GM12878 (cell line): ENCODE data around the gene SH3BP1. TPM values are rescaled to one million over a fixed set of nuclear protein-coding genes. Genes with fewer than 3 reads are reported as not detected.

Source experiments
- ATAC-seq: fragments of 200-7000 bp; cut with Tn5 transposase; 3 replicates; pipeline ENCODE4 v1.9.1; 2020; ENCODE audit warnings: mild to moderate bottlenecking, moderate library complexity
- BruUV-seq: library from RNA; stranded (reverse); fragments of 400-500 nt; replicated peaks from 2 replicates; lab custom pipeline; 2021; lab: Mats Ljungman, UMichigan
- CTCF ChIA-PET: fragments of 300-600 bp; sonication (Branson Sonifier 250); formaldehyde crosslinking; extraction: SDS; loops from one replicate; lab custom pipeline; 2021; ENCODE audit warnings: inconsistent platforms; lab: Yijun Ruan, JAX
- POLR2A ChIA-PET: fragments of 350-600 bp; formaldehyde crosslinking; extraction: SDS; loops from one replicate; lab custom pipeline; 2021; ENCODE audit warnings: inconsistent platforms; lab: Charles Lee
- RAD21 ChIA-PET: fragments of 300-600 bp; sonication (Branson Sonifier 250); formaldehyde crosslinking; loops from one replicate; lab custom pipeline; 2023; ENCODE audit warnings: antibody characterized with exemption; ENCODE audit not compliant: unreplicated experiment; lab: Charles Lee
- SMC1A ChIA-PET: fragments of 300-600 bp; sonication (Branson Sonifier 250); formaldehyde crosslinking; loops from one replicate; lab custom pipeline; 2023; ENCODE audit not compliant: unreplicated experiment, uncharacterized antibody; lab: Charles Lee
- DNase-seq: peaks from one replicate; pipeline ENCODE4 v3.0.0-alpha.2; 2011; ENCODE audit warnings: low read depth, low spot score
- FAIRE-seq: peaks from 3 replicates; lab custom pipeline; 2011; peaks lifted over from hg19 to GRCh38; lab: Jason Lieb, UNC
- H2AFZ ChIP-seq: 2 replicates; pipeline ENCODE4 v1.6.0; 2011; ENCODE audit warnings: low read depth, low read length, control low read depth; ENCODE audit not compliant: control insufficient read depth
- H3K27ac ChIP-seq: 2 replicates; pipeline ENCODE4 v1.5.1; 2011; ENCODE audit warnings: control low read depth; ENCODE audit not compliant: control insufficient read depth, insufficient read depth
- H3K27me3 ChIP-seq, 2 experiments: replicated peaks in 1 of 2; 2 replicates each; pipeline versions ENCODE4 v1.6.0 to v1.6.1; 2011; ENCODE audit warnings: low read length in 1 of 2; ENCODE audit not compliant: control insufficient read depth in 2 of 2, insufficient read depth in 2 of 2
- H3K36me3 ChIP-seq, 2 experiments: 2 replicates each; pipeline ENCODE4 v1.5.1; 2011; ENCODE audit warnings: low read length in 1 of 2; ENCODE audit not compliant: control insufficient read depth in 2 of 2, insufficient read depth in 2 of 2
- H3K4me1 ChIP-seq: 2 replicates; pipeline ENCODE4 v1.6.1; 2011; ENCODE audit warnings: mild to moderate bottlenecking, low read length, moderate library complexity, mixed read lengths; ENCODE audit not compliant: control insufficient read depth, insufficient read depth
- H3K4me2 ChIP-seq: 2 replicates; pipeline ENCODE4 v1.6.0; 2011; ENCODE audit warnings: control low read depth; ENCODE audit not compliant: control insufficient read depth, insufficient read depth
- H3K4me3 ChIP-seq: fragments of 200-600 bp; sonication (generic); 2 replicates; pipeline ENCODE4 v1.5.1; 2016
- H3K79me2 ChIP-seq: 2 replicates; pipeline ENCODE4 v1.6.0; 2011; ENCODE audit warnings: low read length; ENCODE audit not compliant: control insufficient read depth, insufficient read depth
- H3K9ac ChIP-seq: 2 replicates; pipeline ENCODE4 v1.8.0; 2011; ENCODE audit warnings: low read length, control low read depth, mixed read lengths; ENCODE audit not compliant: control insufficient read depth, insufficient read depth
- H3K9me3 ChIP-seq: replicated peaks from 3 replicates; pipeline ENCODE4 v1.5.1; 2011; ENCODE audit warnings: mild to moderate bottlenecking, low read length; ENCODE audit not compliant: control insufficient read depth, insufficient read depth
- H4K20me1 ChIP-seq: 2 replicates; pipeline ENCODE4 v1.6.0; 2011; ENCODE audit not compliant: control insufficient read depth, insufficient read depth
- CBFB ChIP-seq: IDR thresholded peaks from 2 replicates; pipeline ENCODE4 v1.6.1; 2016; ENCODE audit warnings: antibody characterized with exemption, low read depth
- CEBPZ ChIP-seq: fragments of 150-350 bp; IDR thresholded peaks from 2 replicates; pipeline ENCODE4 v1.6.1; 2016; ENCODE audit warnings: low read depth, low read length
- EGR1 ChIP-seq, 2 experiments: IDR thresholded peaks; 1 replicate in 1 of 2; 2 replicates in 1 of 2; pipeline ENCODE4 v1.6.1; 2011 to 2012; ENCODE audit warnings: low read depth in 2 of 2, low read length in 2 of 2, borderline replicate concordance in 1 of 2, mild to moderate bottlenecking in 1 of 2, moderate library complexity in 1 of 2
- HDAC2 ChIP-seq: fragments of 200-600 bp; sonication (generic); IDR thresholded peaks from 2 replicates; pipeline ENCODE4 v1.6.1; 2017
- HDGF ChIP-seq: fragments of 450-650 bp; IDR thresholded peaks from 2 replicates; pipeline ENCODE4 v1.6.1; 2016; ENCODE audit warnings: antibody characterized with exemption
- IKZF2 ChIP-seq, 2 experiments: fragments of 450-650 bp; IDR thresholded peaks; 2 replicates each; pipeline ENCODE4 v1.6.1; 2017; ENCODE audit warnings: mild to moderate bottlenecking in 2 of 2, moderate library complexity in 2 of 2
- POLR2AphosphoS2 ChIP-seq: IDR thresholded peaks from 2 replicates; pipeline ENCODE4 v1.6.1; 2011; ENCODE audit warnings: low read depth, mild to moderate bottlenecking, low read length, improper control_type of control experiment, moderate library complexity
- RAD21 ChIP-seq: IDR thresholded peaks from 2 replicates; pipeline ENCODE4 v1.6.1; 2011; ENCODE audit warnings: mild to moderate bottlenecking, low read depth, low read length, moderate library complexity; ENCODE audit not compliant: insufficient read depth
- RELA ChIP-seq: fragments of 450-650 bp; IDR thresholded peaks from 2 replicates; pipeline ENCODE4 v1.8.0; 2014; ENCODE audit warnings: borderline replicate concordance; ENCODE audit not compliant: partially characterized antibody
- SKIL ChIP-seq: fragments of 450-650 bp; IDR thresholded peaks from 2 replicates; pipeline ENCODE4 v1.6.1; 2017; ENCODE audit warnings: mild to moderate bottlenecking, low read depth, inconsistent platforms; ENCODE audit not compliant: poor library complexity, severe bottlenecking
- STAT3 ChIP-seq: IDR thresholded peaks from 2 replicates; pipeline ENCODE4 v1.6.1; 2011; ENCODE audit warnings: low read depth, low read length, improper control_type of control experiment
- USF2 ChIP-seq: IDR thresholded peaks from 2 replicates; pipeline ENCODE4 v1.6.1; 2011; ENCODE audit warnings: low read depth, low read length, improper control_type of control experiment, borderline replicate concordance
- WGBS: methylation state at CpG from one replicate; pipeline ENCODE4 v1.1.6; 2016; ENCODE audit warnings: low lambda C conversion rate; ENCODE audit not compliant: insufficient replicate concordance, insufficient coverage; ENCODE audit errors: missing lambda C conversion rate; 5-methylcytosine and 5-hydroxymethylcytosine counted together
- in situ Hi-C: fragments of 300-500 bp; cut with MboI; formaldehyde crosslinking; loops from 9 replicates; pipeline ENCODE4 v1.14.3; 2018; ENCODE audit warnings: mixed read lengths
- intact Hi-C: fragments of 100-400 bp; cut with micrococcal nuclease; formaldehyde crosslinking; loops from one replicate; pipeline ENCODE4 v1.14.2; 2022; ENCODE audit not compliant: unreplicated experiment
- polyA plus RNA-seq, 11 experiments: library from polyadenylated mRNA; depleted of rRNA in 4 of 11; unstranded in 6 of 11; stranded (reverse) in 5 of 11; fragments of >200 nt; fragmentation: Nextera tagmentation in 4 of 11; fragmentation: Illumina TruSeq in 1 of 11; extraction: Ambion mirVana in 4 of 11; extraction: Trizol in 1 of 11; gene quantifications; 1 replicate in 1 of 11; 2 replicates in 10 of 11; pipeline versions ENCODE4 v1.2.1 to v1.2.3, GENCODE V29; 2011 to 2016; ENCODE audit warnings: inconsistent platforms in 2 of 11, missing spikeins in 2 of 11, low read depth in 1 of 11
- total RNA-seq, 4 experiments: library from RNA; depleted of rRNA in 3 of 4; stranded (reverse); fragments of >200 nt in 3 of 4; fragmentation: Illumina TruSeq in 1 of 4; extraction: Trizol in 1 of 4; gene quantifications; 2 replicates each; pipeline versions ENCODE4 v1.2.1 to v1.2.3, GENCODE V29; 2013 to 2021

SH3BP1 gene
- total and polyA plus RNA-seq, 10 of the 15 experiments (the other 5 are each of a cell fraction or from before 2014, with no cell fraction given), result 0.29 to 70.5 (median 22.5) TPM

GRCh38 chr22:37684803-37685615 lies 45.5 kb downstream of the SH3BP1 start:
- Histone ChIP-seq H3K4me3 (no peak overlapping the region), H3K4me1 (peaks cover 21% of the 10 kb centered on the region), H3K79me2 (peaks cover 18% of the 10 kb centered on the region), H3K27me3 (no peaks in the 10 kb centered on the region), H2AFZ (peak overlapping the region; percentile 99; the same call in 1 of the 2 replicates), H3K9ac (no peak overlapping the region), H3K36me3 (peaks cover 5 to 6% of the 10 kb centered on the region in 2 experiments; a peak in 3 of 4 replicates), H3K27ac (no peak overlapping the region), H3K4me2 (no peak overlapping the region), H4K20me1 (no peaks in the 10 kb centered on the region), H3K9me3 (no peaks in the 10 kb centered on the region)
- intact Hi-C loops (loop anchor here (5.0 kb wide), 1 partner anchor 148 kb away; no protein-coding TSS in a partner anchor), in situ Hi-C loops (loop anchor here (5.0 kb wide), 1 partner anchor 58 kb away; no protein-coding TSS in a partner anchor)
- no peak for TF ChIP-seq SKIL
- no peak for TF ChIP-seq RAD21
- TF ChIP-seq STAT3, result no peak
- TF ChIP-seq CEBPZ, result no peak
- TF ChIP-seq USF2, result no peak
- no peak for TF ChIP-seq EGR1 (IDR thresholded peaks at IDR 0.05; ENCODE audit: borderline replicate concordance in 1 of 2, low read depth in 2 of 2, low read length in 2 of 2)
- no peak for TF ChIP-seq POLR2AphosphoS2
- TF ChIP-seq IKZF2 (IDR thresholded peaks at IDR 0.05), result no peak
- no peak for TF ChIP-seq HDAC2
- TF ChIP-seq CBFB, result no peak
- no peak for TF ChIP-seq HDGF
- no peak for TF ChIP-seq RELA
- DNase-seq (no peak), ATAC-seq (no peak), FAIRE-seq (no peak)
- ChIA-PET POLR2A (interaction anchor here (0.6 to 14.0 kb wide), 3 partner anchors 9 to 970 kb away, joined by 3 to 209 read pairs (median 13); partner anchors contain the start of genes LGALS1 and PDXP), CTCF (interaction anchor here (0.6 to 19.9 kb wide), 5 partner anchors 24 to 171 kb away, joined by 4 to 414 read pairs (median 178); partner anchors contain the start of genes GGA1, PDXP and SH3BP1), SMC1A (interaction anchor here (1.2 to 8.9 kb wide), 4 partner anchors 24 to 145 kb away, joined by 4 to 157 read pairs (median 10); partner anchors contain the start of genes GGA1 and PDXP), RAD21 (interaction anchor here (1.2 to 7.6 kb wide), 6 partner anchors 24 to 123 kb away, joined by 3 to 164 read pairs (median 4); partner anchors contain the start of genes GCAT, GGA1 and PDXP)
- BruUV-seq, result no TSS peak
- WGBS, result 76% methylated on average over 14 of the region's 16 CpGs
